HG03558 (cell line): Measurements from ENCODE around the gene RGL2.
A peak's percentile ranks its signal among the peaks of the same experiment; 100 is the strongest.
"Not testable (repeated sequence)": the region's sequence is repeated elsewhere in the genome, so short reads cannot be mapped to it uniquely, and the experiment has no call there.

Source experiments
- ATAC-seq: cut with Tn5 transposase; IDR thresholded peaks from one replicate; pipeline ENCODE4 v1.9.1; 2021; ENCODE audit warnings: moderate number of reproducible peaks; ENCODE audit not compliant: unreplicated experiment; ENCODE audit errors: extremely low read depth

The RGL2 gene

DNA sequence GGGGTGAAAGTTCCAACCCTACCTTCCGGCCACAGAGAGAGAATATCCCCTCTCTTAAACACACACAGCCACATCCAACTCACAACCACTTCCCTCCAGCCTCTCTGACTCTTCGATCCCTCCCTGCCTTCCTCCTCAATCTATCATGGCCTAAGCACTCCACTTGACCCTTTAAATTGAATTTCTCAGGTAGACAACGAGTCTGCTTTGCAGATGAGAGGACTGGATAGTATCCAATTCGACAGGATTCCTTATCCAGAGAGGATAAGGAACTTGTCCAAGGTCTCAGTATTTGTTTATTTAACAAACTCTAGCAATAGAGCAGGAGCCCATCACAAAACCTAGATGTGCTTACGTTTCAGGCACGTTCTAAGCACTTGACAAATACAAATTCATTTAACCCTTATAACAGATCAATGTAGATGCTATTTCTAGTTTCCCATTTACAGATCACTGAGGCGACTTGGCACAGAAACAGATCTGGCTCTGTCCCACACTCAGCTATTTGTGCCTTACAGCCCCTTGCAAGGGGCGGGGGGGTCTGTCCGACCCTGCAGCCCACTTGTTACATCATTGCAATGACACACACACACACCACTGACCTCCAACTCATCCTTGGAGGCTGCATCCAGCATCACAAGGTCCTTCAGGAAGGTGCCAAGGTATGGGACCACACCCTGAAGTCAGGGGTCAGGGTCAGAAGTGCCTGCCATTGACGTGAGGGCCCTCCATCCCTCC is 4.5 kb downstream of the RGL2 start:
- ATAC-seq = no peak

- ATAC-seq = no peak
Measured at GRCh38 chr6:33292996-33293682, 5.6 kb downstream of the RGL2 start.

DNA sequence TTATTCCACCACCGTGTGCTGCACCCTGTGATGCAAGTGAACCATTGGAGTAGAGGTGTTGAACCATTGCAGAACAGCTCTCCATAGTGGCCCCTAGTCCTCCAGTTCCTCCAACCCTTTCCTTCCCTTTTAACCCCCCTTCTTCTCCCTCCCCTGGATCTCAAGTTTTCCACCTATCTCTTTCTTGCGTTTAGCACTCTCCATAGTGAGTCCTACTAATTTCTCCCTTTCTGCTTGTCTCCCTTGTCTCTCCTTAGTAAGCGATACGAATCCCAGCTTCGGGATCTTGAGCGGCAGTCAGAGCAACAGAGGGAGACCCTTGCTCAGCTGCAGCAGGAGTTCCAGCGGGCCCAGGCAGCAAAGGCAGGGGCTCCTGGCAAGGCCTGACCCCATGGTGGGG is 8.3 kb downstream of the RGL2 start:
- no peak for ATAC-seq

GRCh38 chr6:33289784-33290315 is 8.9 kb downstream of the RGL2 start:
- ATAC-seq = no peak

DNA sequence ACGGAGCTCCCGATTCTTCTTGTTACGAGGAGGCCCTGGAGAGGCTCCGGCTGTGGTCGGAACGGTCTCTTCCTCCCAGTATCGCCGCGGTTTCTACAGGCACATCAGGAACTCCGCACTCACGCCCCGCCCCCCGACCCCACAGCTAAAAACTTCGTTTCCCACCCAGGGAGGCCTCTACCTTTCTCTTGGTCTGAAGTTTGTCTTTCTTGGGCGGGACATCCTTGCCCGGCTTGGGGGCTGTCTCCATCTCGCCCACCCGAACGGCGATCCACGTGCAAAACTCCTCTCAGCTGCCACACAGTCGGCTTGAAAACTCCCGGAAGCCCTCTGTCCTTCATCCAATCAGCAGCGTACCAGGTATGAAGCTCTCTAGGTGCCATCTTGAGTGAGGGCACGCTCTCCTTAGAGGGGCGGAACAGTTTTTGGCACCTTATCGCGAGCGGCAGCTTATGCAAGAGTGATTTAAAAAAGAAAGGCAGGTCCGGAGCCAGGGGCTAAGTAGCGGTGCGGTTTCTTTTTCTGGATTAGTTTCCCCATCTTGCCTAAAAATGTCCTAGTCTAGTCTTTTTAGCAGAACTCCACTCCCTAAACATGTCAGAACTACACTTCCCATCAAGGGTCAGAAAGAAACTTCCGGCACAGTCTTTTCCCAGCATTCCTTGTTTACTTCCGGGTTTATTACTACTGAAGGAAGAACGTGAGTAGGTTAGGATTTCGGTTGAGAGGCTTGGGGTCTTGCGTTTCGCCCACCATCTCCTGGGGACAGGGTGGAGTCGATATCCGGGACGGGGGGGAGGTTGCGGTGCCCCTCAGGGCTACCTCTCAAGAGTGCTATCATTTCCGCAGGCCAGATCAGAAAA is 9.6 kb downstream of the RGL2 start, which contains the start of the genes PFDN6 and WDR46:
Gene PFDN6, plus strand, starts transcription at position 681 of the 863 bp plus-strand sequence. CDS start 256 bp downstream, outside the sequence.
Gene WDR46, minus strand, starts transcription at position 319 of the 863 bp plus-strand sequence. Its CDS starts 69 bp downstream, at position 250.
- peak; percentile 65 for ATAC-seq

DNA sequence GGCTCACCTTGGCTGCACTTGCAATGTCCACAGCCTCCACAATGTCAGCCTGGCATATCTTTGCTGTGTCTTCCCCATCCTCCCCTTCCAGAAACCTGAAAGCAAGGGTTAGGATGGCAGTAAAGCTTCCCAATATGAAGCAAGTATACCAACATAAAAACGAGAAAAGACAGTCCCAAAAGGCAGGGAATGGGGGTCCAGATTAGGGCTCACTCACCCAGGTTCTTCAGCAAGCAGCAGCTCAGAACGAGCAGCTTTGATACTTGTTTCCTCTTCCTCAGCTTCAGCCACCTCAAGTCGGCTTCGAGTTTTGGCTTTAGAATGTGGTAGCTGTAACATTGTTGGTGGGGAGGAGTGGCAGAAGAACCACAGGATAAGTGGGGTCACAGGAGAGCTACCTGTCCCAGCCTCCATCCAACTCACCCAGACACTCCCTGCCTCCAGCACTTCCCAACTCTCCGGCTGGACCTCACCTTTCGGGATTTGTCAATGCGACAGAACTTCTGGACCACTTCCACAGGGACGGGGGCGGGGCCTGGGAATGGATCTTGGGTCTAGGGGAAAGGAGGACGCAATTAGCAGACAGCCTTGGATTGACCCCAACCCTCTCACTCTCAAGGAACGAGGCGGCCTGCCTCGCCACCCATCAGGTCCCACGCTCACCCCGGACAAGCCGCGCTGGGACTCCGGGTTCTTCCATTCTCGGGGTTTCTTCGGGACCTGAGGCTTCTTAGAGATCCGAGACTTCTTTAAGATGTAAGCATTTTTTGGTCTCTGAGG is 10.4 kb downstream of the RGL2 start:
- ATAC-seq = no peak

DNA sequence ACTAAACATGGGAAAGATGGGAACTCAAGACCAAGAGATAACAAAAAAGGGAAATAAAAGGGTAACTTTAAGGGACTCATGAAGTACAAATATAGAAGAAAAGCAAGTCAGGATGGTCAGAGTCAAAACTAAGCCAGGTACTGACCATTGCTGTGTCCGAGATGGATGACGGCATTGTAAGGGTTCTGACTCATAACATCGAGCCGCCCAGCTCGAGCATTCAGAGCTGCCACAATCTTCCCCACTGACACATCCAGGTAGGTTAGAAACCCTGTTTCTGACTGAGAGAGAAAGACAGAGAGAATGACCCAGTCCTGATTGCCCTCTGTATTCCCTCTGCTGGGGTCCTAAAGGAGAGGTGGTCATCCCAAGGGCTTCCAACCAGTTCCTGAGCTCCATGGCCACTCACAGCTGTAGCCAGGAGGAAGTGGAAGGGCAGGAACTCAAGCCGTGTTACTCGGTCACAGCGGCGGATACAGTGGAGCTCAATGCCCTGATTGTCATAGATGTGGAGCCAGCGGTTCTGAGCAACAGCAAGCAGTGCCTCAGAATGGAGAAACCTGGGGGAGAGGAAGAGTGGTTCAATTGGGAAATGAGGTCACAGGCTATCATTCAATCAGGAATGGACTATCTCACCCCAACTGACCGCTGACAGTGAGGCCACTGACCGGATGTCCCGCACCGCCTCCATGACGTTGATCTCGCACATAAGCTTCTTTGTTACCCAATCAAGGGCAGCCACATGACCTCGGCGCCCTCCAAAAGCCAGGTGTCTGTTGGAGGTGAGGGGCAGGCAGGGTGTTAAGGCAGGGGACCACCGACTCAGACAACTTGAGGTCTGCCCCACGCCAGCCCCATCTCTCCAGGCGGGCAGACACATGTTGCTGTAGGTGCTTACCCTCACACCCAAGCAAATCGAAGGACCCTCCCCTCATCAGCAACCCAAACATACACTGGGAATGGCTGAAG is 11.5 kb downstream of the RGL2 start:
- ATAC-seq = no peak

GRCh38 chr6:33285214-33285613 is 13.5 kb downstream of the RGL2 start:
- ATAC-seq = not testable (repeated sequence)

- no peak for ATAC-seq
Measured at GRCh38 chr6:33280539-33280938, 18.2 kb downstream of the RGL2 start.

DNA sequence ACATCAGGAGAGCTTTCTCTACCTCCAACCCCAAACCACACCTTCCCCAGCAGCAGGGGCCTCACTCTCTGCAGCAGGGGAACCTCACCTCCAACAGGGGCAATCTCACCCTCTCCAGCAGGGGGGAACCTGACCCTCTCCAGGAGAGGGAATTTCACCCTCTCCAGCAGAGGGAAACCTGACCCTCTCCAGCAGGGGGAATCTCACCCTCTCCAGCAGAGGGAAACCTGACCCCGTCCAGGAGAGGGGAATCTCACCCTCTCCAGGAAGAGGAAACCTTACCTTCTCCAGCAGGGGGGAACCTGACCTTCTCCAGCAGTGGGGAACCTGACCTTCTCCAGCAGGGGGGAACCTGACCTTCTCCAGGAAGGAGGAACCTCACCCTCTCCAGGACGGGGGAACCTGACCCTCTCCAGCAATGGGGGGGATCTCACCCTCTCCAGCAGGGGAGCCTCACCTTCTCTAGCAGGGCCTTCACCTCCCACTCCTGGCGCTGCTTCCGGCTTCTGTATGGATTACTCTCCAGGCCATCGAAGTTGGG is 18.7 kb downstream of the RGL2 start:
- no peak for ATAC-seq

DNA sequence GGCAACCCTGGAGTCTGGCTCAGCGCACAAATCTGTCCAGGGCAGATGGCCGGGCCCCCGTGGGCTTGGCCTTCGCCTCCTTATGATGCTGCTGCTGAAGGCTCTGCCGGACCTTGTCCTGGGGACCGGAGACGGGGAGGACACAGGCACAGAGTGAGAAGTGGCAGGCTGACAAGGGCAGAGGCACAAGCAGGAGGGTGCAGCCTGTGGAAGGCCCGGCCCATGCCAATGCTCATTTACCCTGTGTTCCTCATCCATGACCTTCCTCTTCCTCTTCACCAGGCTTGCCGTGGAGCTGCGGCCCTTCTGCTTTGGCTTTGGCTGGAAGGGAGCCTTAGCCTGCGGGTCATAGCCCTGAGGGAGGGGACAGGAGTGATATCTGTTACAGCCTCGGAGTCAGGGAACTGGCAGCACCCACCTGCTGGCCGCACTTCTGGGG is 19.5 kb downstream of the RGL2 start:
- no peak for ATAC-seq

GRCh38 chr6:33278810-33279209 is 19.9 kb downstream of the RGL2 start:
- ATAC-seq = no peak

DNA sequence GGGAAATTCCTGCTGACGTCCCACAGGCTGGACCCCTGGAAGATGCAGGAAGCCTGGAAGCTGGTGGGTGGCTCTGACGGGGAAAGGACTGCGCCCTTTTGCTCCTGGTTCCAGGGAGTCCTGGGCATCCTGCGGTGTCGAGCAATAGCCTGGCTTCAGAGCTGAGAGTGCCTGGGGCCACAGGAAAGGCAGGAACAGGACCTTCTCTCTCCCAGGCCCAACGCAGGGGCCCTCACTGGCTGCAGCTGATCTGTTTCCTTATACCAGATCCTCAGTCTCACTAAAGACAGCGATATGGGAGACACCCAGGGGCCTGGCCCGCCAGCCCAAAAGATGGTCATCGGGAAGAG is 20.4 kb downstream of the RGL2 start:
- ATAC-seq = no peak

GRCh38 chr6:33277663-33278391 is 20.9 kb downstream of the RGL2 start:
- no peak for ATAC-seq

DNA sequence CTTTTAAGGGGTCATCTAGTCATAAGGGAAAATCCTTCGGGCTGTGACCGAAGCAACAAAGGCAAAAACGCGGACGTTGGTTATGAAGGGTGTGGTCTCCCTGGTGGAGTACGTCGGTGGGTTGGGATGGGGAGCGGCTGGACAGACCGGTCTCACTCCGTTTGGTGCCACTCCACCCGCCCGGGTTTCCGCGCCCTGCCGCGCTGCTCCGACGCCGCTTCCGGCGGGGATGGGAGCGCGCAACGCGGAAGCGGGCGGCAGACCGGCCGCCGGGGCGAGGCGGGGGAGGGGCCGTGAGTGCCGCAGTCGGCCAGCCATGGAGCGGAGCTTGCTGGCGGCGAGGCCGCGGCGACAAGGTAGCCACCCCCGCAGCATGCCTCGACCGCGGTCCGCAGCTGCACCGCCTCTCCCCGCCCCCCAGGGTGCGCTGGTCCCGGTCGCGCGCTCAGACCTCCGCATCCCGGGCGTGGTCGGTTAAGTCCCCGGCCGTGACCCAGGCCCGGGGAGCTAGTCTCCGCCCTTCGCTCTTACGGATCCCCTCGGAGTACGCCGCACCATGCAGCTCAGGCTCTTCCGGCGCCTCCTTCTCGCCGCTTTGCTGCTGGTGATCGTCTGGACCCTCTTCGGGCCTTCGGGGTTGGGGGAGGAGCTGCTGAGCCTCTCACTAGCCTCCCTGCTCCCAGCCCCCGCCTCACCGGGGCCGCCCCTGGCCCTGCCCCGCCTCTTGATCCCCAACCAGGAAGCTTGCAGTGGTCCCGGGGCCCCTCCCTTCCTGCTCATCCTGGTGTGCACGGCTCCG is 21.7 kb downstream of the RGL2 start, which contains the start of gene B3GALT4:
Gene B3GALT4, plus strand, starts transcription at position 260 of the 799 bp plus-strand sequence. Its CDS starts 297 bp downstream, at position 557.
- ATAC-seq = no peak

DNA sequence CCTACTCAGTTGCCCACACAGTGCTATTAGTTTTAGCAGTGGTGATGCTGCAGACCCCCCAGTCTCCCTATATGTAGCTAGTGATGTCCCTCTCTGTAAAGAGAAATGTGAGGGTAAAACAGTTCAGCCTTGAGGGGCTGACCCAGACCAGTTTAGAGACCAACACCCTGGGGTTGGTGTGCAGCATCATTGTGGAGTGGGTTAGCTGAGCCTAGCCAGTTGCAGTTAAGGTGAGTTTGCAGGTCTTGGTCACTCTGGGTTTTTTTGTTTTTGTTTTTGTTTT is 22.2 kb downstream of the RGL2 start:
- ATAC-seq = no peak
